Liver (tissue), 9 donors: ENCODE measurements around the gene TBCCD1. TPM values are rescaled to one million over a fixed set of nuclear protein-coding genes. Genes with fewer than 3 reads are reported as not detected.

ENCODE experiments used
- DNase-seq: peaks from one replicate; pipeline ENCODE4 v3.0.0-alpha.2; 2017; ENCODE audit warnings: low spot score
- H3K27ac ChIP-seq, 2 donors: one replicate each; pipeline ENCODE4 v1.7.0; 2013; ENCODE audit warnings: inconsistent platforms in 2 of 2, low read length in 2 of 2, control low read depth in 1 of 2, low read depth in 1 of 2, mild to moderate bottlenecking in 1 of 2
- H3K27me3 ChIP-seq, 4 donors: one replicate each; pipeline versions ENCODE4 v1.6.1 to v1.7.0; 2013; ENCODE audit warnings: low read length in 3 of 4, inconsistent platforms in 1 of 4, mild to moderate bottlenecking in 1 of 4, moderate library complexity in 1 of 4; ENCODE audit not compliant: control insufficient read depth in 4 of 4, insufficient read depth in 4 of 4
- H3K36me3 ChIP-seq, 4 donors: one replicate each; pipeline versions ENCODE4 v1.6.1 to v1.7.0; 2013; ENCODE audit warnings: low read length in 3 of 4, mild to moderate bottlenecking in 3 of 4, low read depth in 1 of 4, moderate library complexity in 1 of 4; ENCODE audit not compliant: control insufficient read depth in 4 of 4, insufficient read depth in 3 of 4
- H3K4me1 ChIP-seq, 4 donors: one replicate each; pipeline versions ENCODE4 v1.6.1 to v1.7.0; 2013; ENCODE audit warnings: low read length in 3 of 4, mild to moderate bottlenecking in 3 of 4, moderate library complexity in 1 of 4; ENCODE audit not compliant: control insufficient read depth in 4 of 4, insufficient read depth in 4 of 4
- H3K4me3 ChIP-seq, 3 donors: one replicate each; pipeline versions ENCODE4 v1.6.1 to v1.7.0; 2013; ENCODE audit warnings: low read length in 3 of 3, control low read depth in 1 of 3, low read depth in 1 of 3, mild to moderate bottlenecking in 1 of 3
- H3K9ac ChIP-seq, 2 donors: one replicate each; pipeline ENCODE4 v1.7.0; 2013; ENCODE audit warnings: low read length in 2 of 2, mild to moderate bottlenecking in 2 of 2, moderate library complexity in 2 of 2, control low read depth in 1 of 2, low read depth in 1 of 2
- H3K9me3 ChIP-seq, 4 donors: one replicate each; pipeline versions ENCODE4 v1.6.1 to v1.7.0; 2013; ENCODE audit warnings: low read length in 3 of 4; ENCODE audit not compliant: control insufficient read depth in 4 of 4
- ATF3 ChIP-seq: IDR thresholded peaks from 2 replicates; pipeline ENCODE4 v1.6.1; 2016; ENCODE audit warnings: antibody characterized with exemption
- CTCF ChIP-seq: fragments of 150-350 bp; IDR thresholded peaks from 2 replicates; pipeline ENCODE4 v1.5.1; 2017; ENCODE audit warnings: improper control_type of control experiment, low read depth, low read length; ENCODE audit not compliant: missing input control
- EGR1 ChIP-seq, 2 donors: IDR thresholded peaks; 2 replicates each; pipeline ENCODE4 v1.6.1; 2016 to 2018; ENCODE audit warnings: antibody characterized with exemption in 2 of 2, low read depth in 2 of 2
- FOXA1 ChIP-seq: IDR thresholded peaks from 2 replicates; pipeline ENCODE4 v1.6.1; 2016; ENCODE audit warnings: antibody characterized with exemption
- FOXA2 ChIP-seq: IDR thresholded peaks from 2 replicates; pipeline ENCODE4 v1.6.1; 2016; ENCODE audit warnings: antibody characterized with exemption
- GABPA ChIP-seq, 2 donors: IDR thresholded peaks in 1 of 2; conservative IDR thresholded peaks in 1 of 2; 2 replicates each; pipeline ENCODE4 v1.6.1; 2016; ENCODE audit warnings: antibody characterized with exemption in 2 of 2, mild to moderate bottlenecking in 1 of 2, moderate library complexity in 1 of 2
- HNF4A ChIP-seq, 2 donors: conservative IDR thresholded peaks; 2 replicates each; pipeline ENCODE4 v1.6.1; 2016; ENCODE audit warnings: antibody characterized with exemption in 2 of 2, mild to moderate bottlenecking in 2 of 2
- HNF4G ChIP-seq: IDR thresholded peaks from 2 replicates; pipeline ENCODE4 v1.6.1; 2016; ENCODE audit warnings: antibody characterized with exemption
- JUND ChIP-seq, 2 donors: IDR thresholded peaks; 2 replicates each; pipeline ENCODE4 v1.6.1; 2016; ENCODE audit warnings: antibody characterized with exemption in 2 of 2
- NR2F2 ChIP-seq: IDR thresholded peaks from 2 replicates; pipeline ENCODE4 v1.6.1; 2016; ENCODE audit warnings: antibody characterized with exemption
- RAD21 ChIP-seq, 2 donors: IDR thresholded peaks; 2 replicates each; pipeline ENCODE4 v1.6.1; 2016; ENCODE audit warnings: antibody characterized with exemption in 2 of 2, mild to moderate bottlenecking in 2 of 2
- RXRA ChIP-seq, 2 donors: IDR thresholded peaks; 2 replicates each; pipeline ENCODE4 v1.6.1; 2017 to 2018; ENCODE audit warnings: antibody characterized with exemption in 2 of 2, mild to moderate bottlenecking in 1 of 2
- SP1 ChIP-seq: IDR thresholded peaks from 2 replicates; pipeline ENCODE4 v1.6.1; 2018; ENCODE audit warnings: antibody characterized with exemption, mild to moderate bottlenecking
- TAF1 ChIP-seq: conservative IDR thresholded peaks from 2 replicates; pipeline ENCODE4 v1.6.1; 2016; ENCODE audit warnings: antibody characterized with exemption, mild to moderate bottlenecking
- YY1 ChIP-seq: IDR thresholded peaks from 2 replicates; pipeline ENCODE4 v1.6.1; 2016; ENCODE audit warnings: antibody characterized with exemption, mild to moderate bottlenecking
- WGBS: extraction: QIAGEN DNeasy Blood & Tissue Kit; methylation state at CpG from one replicate; pipeline ENCODE4 v1.1.7; 2013; 5-methylcytosine and 5-hydroxymethylcytosine counted together
- polyA plus RNA-seq, 2 donors: library from polyadenylated mRNA; stranded (reverse) in 1 of 2; unstranded in 1 of 2; fragments of 200-250 nt in 1 of 2; fragments of >200 nt in 1 of 2; fragmentation: Nextera tagmentation in 1 of 2; extraction: Ambion mirVana in 1 of 2; gene quantifications; one replicate each; pipeline versions ENCODE4 v1.2.1 to v1.2.3, GENCODE V29; 2013 to 2015
- total RNA-seq, 2 donors: library from RNA; depleted of rRNA; stranded (reverse); fragments of >200 nt; gene quantifications; one replicate each; pipeline ENCODE4 v1.2.3, GENCODE V29; 2014
- TF ChIP-seq, protein P1 (sequence below): IDR thresholded peaks from 2 replicates; pipeline ENCODE4 v1.6.1; 2016; ENCODE audit warnings: antibody characterized with exemption, mild to moderate bottlenecking
- TF ChIP-seq, protein P2 (sequence below): IDR thresholded peaks from 2 replicates; pipeline ENCODE4 v1.6.1; 2016; ENCODE audit warnings: antibody characterized with exemption
- TF ChIP-seq, protein P3 (sequence below): IDR thresholded peaks from 2 replicates; pipeline ENCODE4 v1.6.1; 2016; ENCODE audit warnings: antibody characterized with exemption
- donor health status: healthy.
- donor health status: healthy.
- donor health status: healthy.
- donor health status: healthy.
- donor health status: healthy.

Gene TBCCD1
- total and polyA plus RNA-seq, 4 donors, result 4.9 to 16.2 (median 10.6) TPM

DNA sequence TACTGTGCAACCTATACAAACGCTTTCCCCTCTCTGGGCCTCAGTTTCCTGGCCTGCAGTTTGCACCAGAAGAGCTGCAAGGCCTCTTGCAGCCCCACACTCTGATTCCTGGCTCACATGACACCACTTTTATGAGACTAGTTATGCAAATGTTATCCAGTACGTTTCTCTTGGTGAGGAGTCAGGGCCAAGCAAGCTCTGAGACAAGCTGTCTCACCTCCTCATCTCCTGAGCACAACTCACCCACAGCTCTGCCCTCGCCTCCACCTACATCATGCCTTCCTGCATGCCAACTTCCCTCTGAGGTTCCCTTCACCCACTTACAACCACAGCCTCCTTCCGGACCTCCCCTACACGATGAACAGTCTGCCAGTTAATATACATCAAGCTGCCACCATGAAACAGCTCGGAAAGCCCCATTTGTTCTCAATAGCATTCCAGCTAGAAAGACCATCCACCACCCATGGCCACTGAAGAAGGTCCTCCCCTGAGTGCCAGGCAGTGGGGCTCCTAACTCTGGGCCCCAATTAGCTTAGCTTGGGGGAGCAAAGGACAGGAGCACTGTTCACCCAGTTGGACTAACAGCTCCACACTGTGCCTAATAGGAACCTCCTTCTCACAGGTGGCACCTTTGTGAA lies 48.0 kb downstream of the TBCCD1 start:
- Histone ChIP-seq H3K9me3 (peaks cover 0 to 3% (median 0%) of the 10 kb centered on the region in 4 donors), H3K27me3 (no peaks in the 10 kb centered on the region), H3K27ac (no peak overlapping the region), H3K4me1 (peaks cover 0 to 4% (median under 1%) of the 10 kb centered on the region in 4 donors), H3K9ac (no peak overlapping the region), H3K36me3 (no peaks in the 10 kb centered on the region), H3K4me3 (no peak overlapping the region)
- WGBS, result 64% methylated on average over 6 of the region's 6 CpGs
- TF ChIP-seq, protein P1, sequence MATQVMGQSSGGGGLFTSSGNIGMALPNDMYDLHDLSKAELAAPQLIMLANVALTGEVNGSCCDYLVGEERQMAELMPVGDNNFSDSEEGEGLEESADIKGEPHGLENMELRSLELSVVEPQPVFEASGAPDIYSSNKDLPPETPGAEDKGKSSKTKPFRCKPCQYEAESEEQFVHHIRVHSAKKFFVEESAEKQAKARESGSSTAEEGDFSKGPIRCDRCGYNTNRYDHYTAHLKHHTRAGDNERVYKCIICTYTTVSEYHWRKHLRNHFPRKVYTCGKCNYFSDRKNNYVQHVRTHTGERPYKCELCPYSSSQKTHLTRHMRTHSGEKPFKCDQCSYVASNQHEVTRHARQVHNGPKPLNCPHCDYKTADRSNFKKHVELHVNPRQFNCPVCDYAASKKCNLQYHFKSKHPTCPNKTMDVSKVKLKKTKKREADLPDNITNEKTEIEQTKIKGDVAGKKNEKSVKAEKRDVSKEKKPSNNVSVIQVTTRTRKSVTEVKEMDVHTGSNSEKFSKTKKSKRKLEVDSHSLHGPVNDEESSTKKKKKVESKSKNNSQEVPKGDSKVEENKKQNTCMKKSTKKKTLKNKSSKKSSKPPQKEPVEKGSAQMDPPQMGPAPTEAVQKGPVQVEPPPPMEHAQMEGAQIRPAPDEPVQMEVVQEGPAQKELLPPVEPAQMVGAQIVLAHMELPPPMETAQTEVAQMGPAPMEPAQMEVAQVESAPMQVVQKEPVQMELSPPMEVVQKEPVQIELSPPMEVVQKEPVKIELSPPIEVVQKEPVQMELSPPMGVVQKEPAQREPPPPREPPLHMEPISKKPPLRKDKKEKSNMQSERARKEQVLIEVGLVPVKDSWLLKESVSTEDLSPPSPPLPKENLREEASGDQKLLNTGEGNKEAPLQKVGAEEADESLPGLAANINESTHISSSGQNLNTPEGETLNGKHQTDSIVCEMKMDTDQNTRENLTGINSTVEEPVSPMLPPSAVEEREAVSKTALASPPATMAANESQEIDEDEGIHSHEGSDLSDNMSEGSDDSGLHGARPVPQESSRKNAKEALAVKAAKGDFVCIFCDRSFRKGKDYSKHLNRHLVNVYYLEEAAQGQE, result no peak
- DNase-seq, result no peak

- H3K27me3 ChIP-seq, result peaks cover 0 to 4% (median 0%) of the 10 kb centered on the region in 4 donors
- H3K27ac ChIP-seq, result no peak overlapping the region
- DNase-seq, result no peak
- WGBS, result 78% methylated on average over 4 of the region's 4 CpGs
- H3K36me3 ChIP-seq, result no peaks in the 10 kb centered on the region
- TF ChIP-seq, protein P2, sequence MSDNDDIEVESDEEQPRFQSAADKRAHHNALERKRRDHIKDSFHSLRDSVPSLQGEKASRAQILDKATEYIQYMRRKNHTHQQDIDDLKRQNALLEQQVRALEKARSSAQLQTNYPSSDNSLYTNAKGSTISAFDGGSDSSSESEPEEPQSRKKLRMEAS, result no peak
- TF ChIP-seq FOXA1 (no peak), JUND (IDR thresholded peaks at IDR 0.05) (no peak), FOXA2 (no peak), RAD21 (IDR thresholded peaks at IDR 0.05) (no peak), YY1 (no peak), SP1 (no peak), TAF1 (no peak), CTCF (no peak), EGR1 (IDR thresholded peaks at IDR 0.05; ENCODE audit: low read depth in 2 of 2) (no peak), ATF3 (no peak), HNF4A (conservative IDR thresholded peaks at IDR 0.05) (no peak), RXRA (IDR thresholded peaks at IDR 0.05) (no peak), HNF4G (no peak), GABPA (IDR thresholded peaks at IDR 0.05 in 1 of 2, conservative IDR thresholded peaks at IDR 0.05 in 1 of 2) (no peak), NR2F2 (no peak)
- TF ChIP-seq, protein P3, sequence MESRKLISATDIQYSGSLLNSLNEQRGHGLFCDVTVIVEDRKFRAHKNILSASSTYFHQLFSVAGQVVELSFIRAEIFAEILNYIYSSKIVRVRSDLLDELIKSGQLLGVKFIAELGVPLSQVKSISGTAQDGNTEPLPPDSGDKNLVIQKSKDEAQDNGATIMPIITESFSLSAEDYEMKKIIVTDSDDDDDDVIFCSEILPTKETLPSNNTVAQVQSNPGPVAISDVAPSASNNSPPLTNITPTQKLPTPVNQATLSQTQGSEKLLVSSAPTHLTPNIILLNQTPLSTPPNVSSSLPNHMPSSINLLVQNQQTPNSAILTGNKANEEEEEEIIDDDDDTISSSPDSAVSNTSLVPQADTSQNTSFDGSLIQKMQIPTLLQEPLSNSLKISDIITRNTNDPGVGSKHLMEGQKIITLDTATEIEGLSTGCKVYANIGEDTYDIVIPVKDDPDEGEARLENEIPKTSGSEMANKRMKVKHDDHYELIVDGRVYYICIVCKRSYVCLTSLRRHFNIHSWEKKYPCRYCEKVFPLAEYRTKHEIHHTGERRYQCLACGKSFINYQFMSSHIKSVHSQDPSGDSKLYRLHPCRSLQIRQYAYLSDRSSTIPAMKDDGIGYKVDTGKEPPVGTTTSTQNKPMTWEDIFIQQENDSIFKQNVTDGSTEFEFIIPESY, result no peak
- H3K9me3 ChIP-seq, result peaks cover 0 to 3% (median 0%) of the 10 kb centered on the region in 4 donors
- H3K4me1 ChIP-seq, result no peaks in the 10 kb centered on the region
- H3K4me3 ChIP-seq, result no peak overlapping the region
- H3K9ac ChIP-seq, result no peak overlapping the region
Measured at GRCh38 chr3:186517218-186517617, 49.9 kb downstream of the TBCCD1 start.
